GM20431 (cell line): ENCODE results near the gene NLGN1.

ENCODE experiments used
- in situ Hi-C: fragments of 300-500 bp; cut with MseI, MboI; formaldehyde crosslinking; loops from one replicate; pipeline ENCODE4 v1.15.0; 2020; ENCODE audit warnings: low sequenced_read_pairs; ENCODE audit not compliant: unreplicated experiment

Gene NLGN1

DNA sequence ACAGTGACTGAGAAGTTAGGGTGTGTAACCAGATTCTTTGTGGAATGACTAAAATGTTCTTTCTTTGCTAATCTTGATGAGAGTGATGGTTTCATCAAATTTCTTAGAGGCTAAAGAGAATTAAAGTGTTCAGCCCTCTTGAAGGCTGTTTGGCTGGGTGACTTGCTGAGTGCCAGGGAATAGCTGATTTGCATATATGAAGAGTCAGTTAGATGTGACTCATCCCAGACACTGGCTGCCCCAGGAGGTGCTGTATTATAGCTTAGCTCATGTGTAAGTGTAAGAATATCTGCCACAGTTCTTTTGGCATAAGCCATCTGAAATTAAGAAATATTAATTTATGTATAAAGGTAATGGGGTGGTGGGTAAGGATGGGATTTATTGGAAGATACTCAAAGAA, 535.1 kb downstream of the NLGN1 start:
- in situ Hi-C loops: no loop called here

DNA sequence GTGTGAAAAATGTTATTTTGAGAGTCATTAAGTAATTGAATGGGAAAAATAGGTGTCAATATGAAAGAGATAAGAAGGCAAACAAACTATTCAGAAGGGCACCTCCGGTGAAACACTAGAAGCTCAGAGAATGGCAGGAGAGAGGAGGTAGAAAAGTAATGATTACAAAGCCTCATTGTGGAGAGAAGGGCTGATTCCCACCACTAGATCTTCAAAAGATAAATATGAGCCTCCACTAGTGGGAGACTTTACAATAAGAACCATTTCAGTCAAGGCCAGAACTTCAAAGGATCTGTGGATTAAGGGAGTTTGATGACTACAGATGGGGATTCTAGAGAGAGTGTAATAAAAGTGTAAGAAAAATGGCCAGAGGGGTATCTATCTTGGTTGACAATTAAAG, 535.6 kb downstream of the NLGN1 start:
- in situ Hi-C loops: no loop called here

DNA sequence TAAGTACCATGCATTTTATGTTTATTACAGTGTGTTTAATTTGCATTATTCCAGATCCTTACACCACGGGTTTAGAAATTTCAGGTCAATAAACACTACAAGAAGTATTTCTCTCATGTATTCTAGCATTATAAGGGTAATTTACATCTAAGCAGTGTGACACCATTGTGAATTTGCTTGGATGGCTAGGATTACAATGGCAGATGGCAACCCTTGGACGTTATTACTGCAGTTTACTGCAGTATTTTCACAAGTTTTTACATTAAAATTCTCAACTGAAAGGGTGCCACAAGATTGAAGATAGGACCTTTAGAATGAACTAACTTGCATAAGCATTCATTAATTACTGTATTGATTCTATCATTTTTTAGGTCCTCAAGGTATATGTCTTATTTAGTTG, 538.8 kb downstream of the NLGN1 start:
- in situ Hi-C loops: no loop called here

DNA sequence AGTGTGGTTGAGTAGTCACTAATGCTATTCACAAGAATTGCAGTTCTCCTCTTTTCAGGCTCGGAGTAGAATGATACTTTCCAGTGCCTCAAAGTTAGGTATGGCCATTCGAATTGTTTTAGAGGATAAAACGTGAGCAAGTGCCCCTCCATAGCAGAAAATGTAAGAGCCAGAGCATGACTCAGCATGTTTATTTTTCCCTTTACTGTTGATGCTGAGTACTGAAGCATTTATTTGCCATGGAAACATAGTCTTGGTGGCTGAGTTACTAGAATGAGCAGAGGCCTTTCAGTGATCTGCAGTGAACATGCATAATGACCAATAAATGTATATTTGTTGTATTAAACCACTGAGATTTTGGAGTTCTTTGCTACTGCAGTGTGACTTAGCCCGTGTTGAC, 540.6 kb downstream of the NLGN1 start:
- in situ Hi-C loops: no loop called here

DNA sequence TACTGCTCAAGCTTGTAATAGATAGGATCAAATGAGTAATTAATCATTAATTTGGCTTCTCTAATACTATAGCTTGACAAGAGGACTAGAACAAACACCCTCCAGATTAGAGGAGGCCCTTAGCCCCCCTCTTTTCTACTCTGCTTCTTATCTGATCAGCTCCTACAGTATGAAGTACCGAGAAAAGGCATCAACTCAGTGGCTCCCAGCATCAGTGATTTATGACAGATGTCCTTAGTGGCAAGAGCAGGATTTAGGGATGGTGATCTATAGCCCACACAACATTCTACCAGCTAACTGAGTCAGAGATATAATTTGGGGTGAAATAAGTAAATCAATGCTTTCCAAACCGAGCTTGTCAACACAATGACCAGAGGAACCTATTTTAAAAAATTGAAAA, 541.1 kb downstream of the NLGN1 start:
- in situ Hi-C loops: no loop called here

DNA sequence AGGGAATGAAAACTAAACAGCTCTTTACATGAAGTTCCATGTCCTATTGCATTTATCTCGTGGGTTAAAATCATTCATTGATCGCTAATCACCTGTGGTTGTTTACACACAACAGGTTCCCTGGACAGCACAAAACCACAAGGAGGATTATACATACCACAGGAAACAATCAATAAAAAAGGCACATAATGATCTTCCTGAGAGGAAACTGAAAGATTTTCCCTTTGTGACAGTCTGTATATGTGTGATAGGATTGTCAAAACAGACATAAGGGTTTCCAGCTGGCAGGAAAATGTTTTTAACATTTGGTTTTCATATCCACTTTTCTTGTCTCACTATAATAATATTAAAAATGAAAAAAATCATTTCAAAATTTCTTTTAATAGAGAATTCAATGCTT, 541.8 kb downstream of the NLGN1 start:
- in situ Hi-C loops: no loop called here

DNA sequence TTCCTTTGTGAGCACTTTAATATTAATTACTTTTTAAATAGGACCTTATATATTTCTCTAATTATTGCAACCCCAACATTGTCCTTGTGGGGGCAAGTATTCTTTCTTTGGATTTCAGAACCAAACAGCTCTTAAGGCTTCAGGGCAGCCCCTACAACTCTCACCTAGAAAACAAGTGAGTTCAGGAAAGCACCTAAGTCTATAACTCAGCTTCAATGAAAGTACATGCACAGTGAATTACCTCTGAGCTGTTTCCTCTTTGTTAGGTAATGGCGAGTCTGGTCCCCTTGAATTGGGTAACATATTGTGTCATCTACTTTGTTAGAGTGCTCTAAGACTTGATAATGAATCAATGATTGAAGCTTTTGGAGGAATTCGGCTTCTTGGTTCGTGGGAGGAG, 545.7 kb downstream of the NLGN1 start:
- in situ Hi-C loops: no loop called here

DNA sequence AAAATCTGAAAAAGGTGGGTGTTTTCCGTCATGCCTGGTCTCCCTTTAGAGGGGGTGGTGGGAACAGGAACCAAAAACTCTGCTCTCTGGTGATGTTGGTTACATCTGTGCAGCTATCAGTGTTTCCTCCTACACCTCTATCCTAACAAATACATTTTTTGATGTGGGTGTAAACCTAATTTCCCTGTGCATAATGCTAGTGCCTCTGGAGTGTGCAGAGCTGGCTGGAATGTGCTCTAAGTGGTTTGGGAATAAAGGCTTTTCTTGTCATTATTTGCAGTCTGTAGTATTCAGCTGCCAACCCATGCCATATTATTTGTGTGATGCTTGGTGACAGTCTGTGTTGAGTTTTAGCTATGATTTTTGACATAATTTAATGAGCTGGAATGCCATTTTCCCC, 547.6 kb downstream of the NLGN1 start:
- in situ Hi-C loops: no loop called here

DNA sequence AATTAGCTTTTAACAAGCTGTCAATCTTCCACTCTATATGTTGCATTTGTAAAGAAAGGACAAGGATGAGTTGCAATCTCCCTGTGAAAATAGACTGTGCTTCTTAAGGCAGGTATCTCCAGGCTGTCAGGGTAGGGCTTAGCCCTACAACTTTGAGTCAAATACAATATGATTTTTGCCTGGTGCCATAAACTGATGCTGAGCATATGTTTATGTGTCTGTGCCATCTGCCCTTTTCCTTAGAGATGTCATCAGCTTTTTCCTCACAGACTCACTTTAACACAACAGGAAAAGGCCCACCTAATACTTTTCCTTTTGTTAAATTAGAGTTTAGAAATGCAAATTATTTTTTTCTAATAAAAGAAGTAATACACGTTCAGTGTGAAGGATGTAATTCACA, 548.3 kb downstream of the NLGN1 start:
- in situ Hi-C loops: no loop called here

DNA sequence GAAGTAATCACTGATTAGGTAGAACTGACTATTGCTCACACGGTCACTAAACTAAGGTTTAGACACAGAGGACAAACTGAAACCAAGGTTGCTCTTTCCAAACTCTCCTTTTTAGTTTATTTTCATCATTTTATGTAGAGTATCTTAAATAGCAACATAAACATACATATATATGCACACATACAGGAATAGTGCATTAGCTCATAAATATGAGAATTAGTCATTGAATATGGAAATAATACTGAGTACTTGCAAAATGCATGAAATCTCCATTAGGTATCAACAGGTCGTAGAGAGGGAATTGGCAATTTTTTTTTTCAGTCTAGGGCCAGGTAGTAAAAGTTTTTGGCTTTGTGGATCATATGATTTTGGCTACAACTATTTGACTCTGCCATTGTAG, 557.1 kb downstream of the NLGN1 start:
- in situ Hi-C loops: no loop called here

DNA sequence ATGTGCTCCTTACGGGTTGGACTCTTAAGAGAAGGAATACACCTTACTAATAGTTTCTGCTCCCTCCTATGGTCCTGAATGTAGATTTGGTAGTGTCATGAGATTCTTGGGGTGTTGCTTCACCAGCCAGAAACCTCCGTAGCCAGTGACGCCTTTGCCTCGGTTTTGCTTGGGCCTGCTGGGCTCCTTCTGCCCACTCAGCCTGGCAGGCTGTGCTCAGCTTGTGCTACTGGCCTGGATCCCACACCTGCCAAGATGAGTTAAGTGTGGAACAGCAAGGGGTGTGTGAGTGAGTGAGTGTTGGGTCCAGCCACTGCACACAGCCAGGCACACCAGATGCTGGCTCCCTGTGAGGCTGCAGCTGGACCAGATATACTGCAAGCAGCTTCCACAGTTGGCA, 560.1 kb downstream of the NLGN1 start:
- in situ Hi-C loops: no loop called here

DNA sequence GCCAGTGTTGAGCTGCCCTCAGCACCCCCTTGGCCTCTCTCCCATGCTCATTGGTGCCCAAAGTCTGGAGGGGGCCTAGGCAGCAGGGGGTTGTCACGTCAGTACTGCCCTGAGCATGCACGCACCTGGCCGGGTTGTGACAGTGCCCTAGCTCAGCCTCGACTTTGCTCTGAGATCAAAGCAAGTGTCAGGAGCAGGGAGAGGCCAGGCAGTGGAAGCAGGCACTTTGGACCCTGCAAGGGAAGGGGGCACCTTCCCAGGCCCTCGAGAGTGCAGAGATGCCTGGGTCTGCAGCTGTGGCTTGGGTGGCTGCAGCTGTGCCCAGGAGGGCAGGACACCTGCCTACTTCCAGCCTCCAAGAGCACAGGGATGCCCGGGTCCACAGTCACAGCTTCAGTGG, 561.3 kb downstream of the NLGN1 start:
- in situ Hi-C loops: no loop called here

DNA sequence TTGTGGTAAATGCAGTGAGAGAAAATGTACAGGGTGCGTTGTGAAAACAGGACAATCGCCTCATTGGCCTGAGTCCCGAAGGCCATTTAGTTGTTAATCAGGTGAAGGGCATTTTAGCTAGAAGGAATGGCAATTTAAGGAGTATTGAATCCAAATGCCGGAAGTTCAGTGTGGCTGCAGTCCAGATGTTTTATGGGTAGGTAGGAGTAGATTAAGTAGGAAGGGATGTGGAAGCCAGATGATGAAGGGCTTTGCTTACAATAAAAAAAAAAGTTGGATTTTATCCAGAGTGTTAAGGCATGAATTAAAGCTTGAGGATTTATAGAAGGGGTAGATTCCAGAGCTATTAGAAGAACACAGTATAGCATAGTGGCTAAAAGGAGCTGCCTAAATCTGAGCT, 572.7 kb downstream of the NLGN1 start:
- in situ Hi-C loops: no loop called here

DNA sequence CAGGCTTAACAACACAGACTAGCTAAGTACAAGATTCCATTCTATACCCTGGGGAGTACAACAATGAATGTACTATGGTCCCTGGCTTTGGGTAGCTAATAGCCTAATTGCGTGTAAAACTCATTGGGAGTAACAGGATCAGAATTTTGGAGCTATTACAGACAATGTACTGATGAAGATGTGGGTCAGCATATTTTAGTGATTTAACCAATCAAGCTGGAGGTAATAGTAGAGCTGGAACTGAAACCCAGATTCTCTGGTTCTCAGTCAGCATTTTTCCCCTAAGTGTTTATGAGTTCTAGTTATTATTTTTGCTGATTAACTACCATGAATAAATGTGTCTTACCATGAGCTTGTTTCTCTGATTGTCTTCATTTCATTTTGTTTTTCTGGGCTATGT, 578.7 kb downstream of the NLGN1 start:
- in situ Hi-C loops: no loop called here

DNA sequence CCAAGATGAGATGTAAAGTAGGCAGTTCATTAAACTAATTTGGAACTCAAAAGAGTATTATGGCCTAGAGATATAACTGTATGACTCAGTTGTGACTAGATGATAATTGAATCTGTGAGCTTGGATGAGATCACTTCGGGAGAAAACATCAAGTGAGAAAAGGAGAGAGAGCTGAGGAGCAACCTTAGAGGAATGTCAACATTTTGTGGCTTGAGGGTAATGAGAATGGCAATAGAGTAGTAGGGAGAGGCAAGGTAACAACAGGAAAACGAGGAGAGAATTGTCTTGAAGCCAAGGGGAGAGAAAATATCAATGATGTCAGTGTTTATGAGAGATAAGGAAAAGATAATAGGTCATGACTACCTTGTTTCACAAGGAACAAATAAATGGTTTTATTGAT, 580.2 kb downstream of the NLGN1 start:
- in situ Hi-C loops: no loop called here

DNA sequence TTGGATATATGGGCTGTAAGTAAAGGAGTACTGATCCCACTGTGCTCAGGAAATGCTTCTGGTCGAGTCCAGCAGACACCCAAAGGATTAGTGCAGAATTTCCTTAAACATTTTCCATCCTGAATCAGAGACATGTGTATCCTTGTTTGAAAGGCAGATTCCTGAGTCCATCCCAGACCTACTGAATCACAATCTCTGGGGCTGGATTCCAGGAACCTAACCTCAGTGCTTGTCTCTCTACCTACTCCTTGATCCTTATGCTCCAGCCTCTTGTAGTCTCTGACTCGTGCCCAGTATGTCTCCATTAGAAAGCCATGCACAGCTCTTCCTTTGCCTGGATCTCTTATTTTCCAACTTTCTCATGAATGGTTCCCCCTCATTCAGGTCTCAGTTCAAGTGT, 585.8 kb downstream of the NLGN1 start:
- in situ Hi-C loops: no loop called here

DNA sequence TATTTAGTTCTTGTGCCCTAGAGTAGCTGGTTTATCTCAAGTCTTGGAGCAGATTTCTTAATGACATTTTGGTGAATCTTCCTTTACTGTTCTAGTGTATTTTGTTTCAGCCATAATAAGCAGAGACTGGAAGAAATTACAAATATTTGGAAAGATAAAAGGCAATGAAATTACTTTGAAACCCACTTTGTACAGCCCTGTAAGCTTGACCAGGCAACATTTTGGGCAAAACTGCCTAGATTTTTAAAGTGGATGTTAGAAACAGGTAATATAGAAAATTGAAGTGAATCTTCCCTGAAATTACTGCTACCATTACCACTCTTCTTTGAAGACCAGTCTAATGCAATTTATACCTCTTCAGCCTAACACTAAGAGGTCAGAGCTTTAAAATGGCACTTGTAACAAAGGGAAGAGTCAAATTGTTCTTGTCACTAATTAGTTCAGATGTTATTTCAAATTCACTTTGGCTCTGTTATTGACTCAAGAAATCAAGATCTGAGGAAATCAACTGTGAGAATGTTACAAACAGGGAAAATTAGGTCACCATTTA, 589.4 kb downstream of the NLGN1 start:
- in situ Hi-C loops: no loop called here

DNA sequence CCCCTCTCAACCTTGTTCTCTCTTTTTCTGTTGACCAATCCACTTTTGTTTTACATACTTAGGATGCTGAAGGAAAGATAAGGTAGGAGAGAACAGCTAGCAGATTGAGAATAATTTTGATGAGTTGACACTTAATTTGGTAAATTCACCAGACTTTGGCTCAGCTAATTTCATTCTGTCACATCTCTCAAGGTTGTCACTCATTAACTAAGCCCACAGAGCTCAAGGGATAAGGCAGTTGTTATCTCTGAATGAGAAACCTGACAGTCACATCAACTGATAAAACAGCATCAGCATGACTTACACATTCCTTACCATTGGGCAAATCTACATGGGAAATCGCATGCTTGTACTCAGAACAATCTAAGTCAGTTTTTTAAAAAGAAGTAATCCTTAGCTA, 591.4 kb downstream of the NLGN1 start:
- in situ Hi-C loops: no loop called here

DNA sequence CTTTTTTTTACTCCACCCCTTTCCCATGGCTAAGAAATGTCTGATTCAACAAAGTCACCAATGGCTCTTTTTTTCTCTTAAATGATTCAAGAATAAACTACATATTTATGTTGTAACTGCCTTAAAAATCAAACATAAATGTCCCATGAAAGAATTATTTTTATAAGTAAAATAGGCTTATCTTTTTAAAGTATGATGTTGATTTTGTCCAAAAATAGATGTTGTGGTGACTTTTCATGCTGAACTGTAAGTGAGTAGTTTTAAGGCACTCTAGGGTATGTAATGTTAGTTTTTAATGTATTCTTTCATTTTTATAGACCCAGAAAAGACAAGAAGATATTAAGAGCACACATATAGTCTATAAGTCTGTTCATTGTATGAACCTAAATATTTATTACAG, 594.9 kb downstream of the NLGN1 start:
- in situ Hi-C loops: no loop called here

DNA sequence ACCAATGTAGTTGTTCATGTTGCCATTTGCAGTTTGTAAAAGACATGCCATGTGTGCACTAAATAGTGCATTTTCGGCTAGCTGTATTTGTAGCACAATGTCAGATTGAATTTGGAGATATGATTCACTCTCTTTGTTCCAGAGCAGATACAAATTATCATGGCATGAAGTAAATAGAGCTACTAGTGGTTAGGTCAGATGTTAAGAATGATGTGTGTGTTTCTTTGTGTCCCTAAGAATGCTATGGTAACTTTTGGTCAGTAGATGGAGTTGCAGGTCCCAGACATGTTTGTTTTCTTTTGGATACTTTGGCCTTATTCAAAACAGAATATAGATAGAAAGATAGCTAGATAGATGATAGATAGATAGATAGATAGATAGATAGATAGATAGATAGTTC, 595.8 kb downstream of the NLGN1 start:
- in situ Hi-C loops: no loop called here

DNA sequence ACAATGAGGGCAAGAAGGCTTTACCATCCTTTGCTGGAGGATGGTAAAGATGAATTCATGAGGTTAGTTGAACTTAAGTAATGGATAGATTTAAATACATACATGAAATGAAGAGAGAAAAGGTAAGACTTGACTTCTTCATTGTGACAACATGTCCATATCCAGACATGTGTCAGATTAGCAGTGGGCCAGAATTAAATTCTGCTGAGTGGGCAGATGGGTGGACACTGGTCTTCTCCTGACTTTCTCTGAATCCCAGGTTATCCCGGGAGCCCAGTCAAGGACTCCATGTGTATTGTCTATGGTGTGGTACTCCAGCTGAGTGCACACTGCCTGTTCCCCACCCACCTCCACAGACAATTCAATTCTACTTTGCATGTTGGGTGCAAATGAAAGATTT, 603.1 kb downstream of the NLGN1 start:
- in situ Hi-C loops: no loop called here

DNA sequence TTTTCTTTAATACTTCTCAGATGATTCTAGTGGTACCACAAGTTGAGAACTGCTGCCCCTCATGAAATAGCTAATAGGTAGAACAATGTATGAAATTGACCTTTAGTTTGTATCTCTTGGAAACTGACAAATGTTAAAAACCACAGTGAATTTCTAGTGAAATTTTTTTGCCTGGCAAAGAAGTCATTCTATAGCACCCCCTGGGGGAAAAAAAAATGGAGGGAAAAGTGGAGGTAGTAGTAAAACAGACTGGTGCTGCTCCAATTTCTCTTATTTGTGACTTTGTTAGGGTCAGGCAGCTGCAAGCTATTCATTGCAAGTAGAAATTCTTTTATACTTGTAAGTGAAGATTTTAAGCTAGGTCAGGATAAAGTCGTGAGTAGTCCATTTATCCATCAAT, 605.0 kb downstream of the NLGN1 start:
- in situ Hi-C loops: no loop called here

DNA sequence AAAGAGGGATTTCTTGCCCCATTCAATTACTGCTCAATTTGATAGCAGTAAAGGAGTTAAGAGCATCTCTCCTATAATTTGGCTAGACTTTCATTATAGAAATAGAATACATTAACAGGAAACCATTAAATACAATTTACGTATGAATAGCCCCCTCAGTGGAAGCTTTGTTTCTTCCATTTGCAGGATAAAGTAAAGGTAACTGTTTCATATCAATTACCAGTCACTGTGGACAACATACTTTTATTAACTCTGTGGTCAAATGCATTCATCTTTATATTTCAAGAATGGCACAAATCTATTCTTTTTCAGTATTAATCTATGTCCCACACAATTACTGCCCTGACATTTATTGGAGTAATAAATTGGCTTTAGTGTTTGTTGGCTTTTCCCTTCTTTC, 613.4 kb downstream of the NLGN1 start:
- in situ Hi-C loops: no loop called here
